IPS-NIHi11 (cell line): ENCODE results near the gene HK2.

Experiments used
- DNase-seq: peaks from one replicate; pipeline ENCODE4 v3.0.0; 2012; ENCODE audit warnings: mixed read lengths, low spot score

The HK2 gene

GRCh38 chr2:74857215-74857614 is 23.3 kb downstream of the HK2 start:
- no peak for DNase-seq

- DNase-seq: no peak
Measured at GRCh38 chr2:74857725-74858124, 23.8 kb downstream of the HK2 start.

- DNase-seq: no peak
Measured at GRCh38 chr2:74858281-74858680, 24.4 kb downstream of the HK2 start.

- no peak for DNase-seq
Measured at GRCh38 chr2:74860079-74860478, 26.2 kb downstream of the HK2 start.

- no peak for DNase-seq
Measured at GRCh38 chr2:74860521-74860920, 26.6 kb downstream of the HK2 start.

- no peak for DNase-seq
Measured at GRCh38 chr2:74861531-74861930, 27.6 kb downstream of the HK2 start.

GRCh38 chr2:74862020-74862964 is 28.4 kb downstream of the HK2 start:
- no peak for DNase-seq

- DNase-seq: no peak
Measured at GRCh38 chr2:74863802-74864248, 29.9 kb downstream of the HK2 start.

GRCh38 chr2:74864728-74865722 is 31.1 kb downstream of the HK2 start:
- peak; percentile 46 for DNase-seq

- no peak for DNase-seq
Measured at GRCh38 chr2:74865770-74866674, 32.1 kb downstream of the HK2 start.

- DNase-seq: peak; percentile 20
Measured at GRCh38 chr2:74867841-74868658, 34.1 kb downstream of the HK2 start.

GRCh38 chr2:74869517-74869916 is 35.6 kb downstream of the HK2 start:
- no peak for DNase-seq

GRCh38 chr2:74870951-74871350 is 37.0 kb downstream of the HK2 start:
- DNase-seq: no peak

GRCh38 chr2:74871414-74871813 is 37.5 kb downstream of the HK2 start:
- DNase-seq: no peak

- DNase-seq: no peak
Measured at GRCh38 chr2:74872389-74872836, 38.5 kb downstream of the HK2 start.

GRCh38 chr2:74873012-74873665 is 39.2 kb downstream of the HK2 start:
- DNase-seq: no peak

- no peak for DNase-seq
Measured at GRCh38 chr2:74873678-74874640, 40.0 kb downstream of the HK2 start.

- peak; percentile 75 for DNase-seq
Measured at GRCh38 chr2:74876081-74876886, 42.4 kb downstream of the HK2 start.
